NCI-H1436 (cell line): ENCODE measurements around the gene ANAPC15.

Experiments used
- DNase-seq: peaks from one replicate; lab custom pipeline; 2025; lab: John Stamatoyannopoulos, UW

The ANAPC15 gene

GRCh38 chr11:72084965-72085364 is 27.5 kb downstream of the ANAPC15 start:
- no peak for DNase-seq

DNA sequence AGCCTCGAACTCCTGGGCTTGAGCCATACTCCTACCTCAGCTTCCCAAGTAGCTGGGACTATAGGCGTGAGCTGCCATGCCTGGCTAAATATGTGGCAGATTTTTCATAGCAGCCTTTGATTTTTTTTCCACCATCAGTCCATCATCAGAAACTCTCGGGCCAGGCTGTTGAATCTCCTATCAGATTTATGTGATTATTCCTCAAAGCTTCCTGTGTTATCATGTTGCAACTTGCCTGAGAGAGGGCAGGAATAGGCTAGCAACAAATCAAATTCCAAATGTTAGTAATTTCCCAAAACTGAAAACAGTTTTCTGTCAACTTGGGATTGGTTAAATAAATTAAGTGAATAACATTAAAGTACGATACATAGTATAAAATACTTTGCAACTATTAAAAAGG is 28.4 kb downstream of the ANAPC15 start:
- DNase-seq = no peak

GRCh38 chr11:72083414-72083813 is 29.1 kb downstream of the ANAPC15 start:
- no peak for DNase-seq

DNA sequence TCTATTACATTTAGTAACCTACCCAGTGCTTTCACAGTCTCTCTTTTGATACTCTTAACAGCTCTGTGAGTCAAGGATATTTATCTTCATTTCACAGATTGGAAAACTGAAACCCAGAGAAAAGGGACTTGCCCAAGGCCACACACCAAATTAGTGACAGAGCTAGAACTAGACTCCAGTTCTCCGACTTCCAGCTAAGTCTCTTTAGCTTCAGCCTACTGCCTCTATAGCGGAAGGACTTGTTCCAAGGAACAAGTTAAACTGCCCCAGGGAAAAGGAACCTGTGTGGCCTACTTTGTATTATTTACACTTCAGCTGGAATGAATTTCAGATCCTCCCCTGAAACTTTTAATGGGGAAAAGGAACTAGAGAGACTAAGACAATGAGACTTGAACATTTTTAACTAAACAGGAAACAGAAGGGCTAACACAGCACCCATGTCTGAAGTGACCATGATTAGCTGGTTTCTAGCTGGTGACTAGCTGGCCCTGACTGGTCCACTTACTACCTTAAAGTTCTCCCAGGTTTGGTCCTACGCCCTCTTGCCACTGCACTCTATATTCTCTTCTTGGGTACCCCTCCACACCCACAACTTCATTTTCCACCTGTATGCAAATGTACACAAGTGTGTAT is 30.6 kb downstream of the ANAPC15 start:
- DNase-seq = peak; percentile 14

- no peak for DNase-seq
Observed at GRCh38 chr11:72081184-72081644, 31.3 kb downstream of the ANAPC15 start.

DNA sequence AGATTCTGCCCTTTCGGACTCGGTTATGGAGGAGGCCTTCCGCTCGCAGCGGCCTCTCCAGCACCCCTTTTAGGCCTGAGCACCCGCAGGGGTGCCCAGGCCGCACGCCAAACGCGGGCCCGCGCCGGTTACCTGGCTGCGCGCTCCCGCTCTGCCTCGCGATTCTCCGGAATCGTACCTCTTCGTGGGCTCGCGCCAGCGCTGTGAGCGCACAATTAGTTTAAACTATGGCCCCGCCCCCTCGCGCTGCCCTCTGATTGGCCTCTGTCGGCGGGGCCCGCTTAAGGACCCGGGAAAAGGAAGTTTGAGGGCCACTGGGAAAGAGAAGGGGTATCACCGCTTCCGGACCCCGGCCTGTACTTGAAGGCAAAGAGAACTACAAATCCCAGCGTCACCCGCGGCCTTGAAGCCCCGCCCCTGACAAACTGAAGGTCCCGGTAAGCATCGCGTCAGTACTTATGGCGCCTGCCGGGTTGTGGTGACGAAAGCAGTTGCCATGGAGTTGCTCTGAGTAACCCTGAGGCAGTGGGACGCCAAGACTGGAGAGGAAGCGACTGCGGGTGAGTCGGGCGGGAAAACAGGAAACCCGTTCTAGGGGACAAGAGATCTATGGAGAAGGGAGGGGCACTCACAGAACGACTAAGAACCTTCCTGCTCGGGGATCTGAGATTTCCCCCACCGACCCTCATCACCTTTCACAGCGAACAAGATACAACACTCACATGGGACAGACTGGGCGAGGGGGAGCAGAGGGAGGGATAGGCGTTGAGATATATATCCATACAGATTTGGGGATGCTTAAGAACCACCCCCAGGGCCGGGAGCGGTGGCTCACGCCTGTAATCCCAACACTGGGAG is 31.9 kb downstream of the ANAPC15 start, which contains the start of the genes LRRC51 and NUMA1:
Gene LRRC51 (plus strand): TSS at position 525 of the 858 bp plus-strand sequence. CDS start 8,234 bp downstream, outside the sequence.
Gene NUMA1 (minus strand): TSS at position 217 of the 858 bp plus-strand sequence. CDS start 44,599 bp downstream, outside the sequence.
- DNase-seq = peak; percentile 100

DNA sequence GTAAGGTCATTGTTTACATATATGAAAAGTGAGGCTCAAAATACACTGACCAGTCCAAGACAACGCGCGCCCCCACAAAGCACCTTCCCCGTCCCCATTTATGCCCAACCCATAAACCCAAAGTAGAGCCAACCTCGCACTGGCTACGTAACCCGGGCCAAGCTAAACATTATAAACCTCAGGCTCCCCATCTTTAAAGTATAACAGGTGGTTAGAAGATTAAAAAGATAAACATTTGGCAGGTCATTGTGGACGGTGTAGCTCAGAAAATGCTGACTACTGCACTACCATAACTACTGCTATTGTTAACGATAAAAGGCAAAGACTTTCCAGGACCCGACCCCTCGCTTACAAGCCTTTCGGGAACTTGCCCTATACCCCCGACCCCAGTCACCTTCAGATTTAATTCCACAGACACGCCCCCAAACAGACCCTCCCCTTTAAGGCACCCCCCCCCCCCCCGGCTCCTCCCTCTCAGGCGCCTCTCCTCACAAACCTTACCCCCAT is 32.6 kb downstream of the ANAPC15 start:
- no peak for DNase-seq

DNA sequence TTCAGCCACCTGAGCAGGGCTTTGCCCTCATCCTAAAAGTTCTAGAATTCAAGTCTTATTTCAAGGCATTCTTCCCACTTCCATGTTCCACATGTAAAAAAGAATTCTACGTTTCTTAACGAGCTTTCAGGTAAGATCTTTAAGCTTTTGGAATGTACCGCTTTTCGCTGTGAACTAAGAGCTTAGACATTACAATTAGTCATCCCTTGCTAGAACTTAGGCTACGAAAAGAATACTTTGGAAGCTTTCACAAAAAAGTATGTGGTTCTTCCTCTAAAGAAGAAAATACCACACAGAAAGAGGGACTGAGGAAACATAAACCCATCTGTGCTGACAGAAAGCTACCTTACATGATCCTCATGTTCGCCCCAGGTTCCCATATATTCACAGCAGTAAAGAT is 34.0 kb downstream of the ANAPC15 start:
- no peak for DNase-seq

GRCh38 chr11:72075756-72076155 is 36.7 kb downstream of the ANAPC15 start:
- no peak for DNase-seq

- no peak for DNase-seq
Observed at GRCh38 chr11:72075109-72075508, 37.4 kb downstream of the ANAPC15 start.

DNA sequence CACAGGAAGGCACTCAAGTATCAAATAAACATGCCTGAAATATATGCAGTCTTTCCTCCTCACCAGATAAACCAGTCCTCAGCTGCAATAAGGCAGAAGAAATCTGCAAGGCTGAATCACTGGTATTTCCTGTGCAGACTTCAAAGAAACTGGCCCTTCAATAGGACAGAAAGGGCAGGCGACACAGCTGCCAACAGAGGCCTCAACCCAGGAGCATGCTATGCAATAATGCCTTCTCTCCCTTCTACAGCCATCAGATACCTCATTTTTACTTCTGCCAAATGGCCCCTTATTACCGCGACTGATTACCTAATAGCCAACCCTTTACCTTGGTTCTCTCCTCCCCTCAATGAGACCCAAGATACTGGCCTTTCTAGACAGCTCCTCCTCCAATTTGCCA is 40.1 kb downstream of the ANAPC15 start:
- no peak for DNase-seq

DNA sequence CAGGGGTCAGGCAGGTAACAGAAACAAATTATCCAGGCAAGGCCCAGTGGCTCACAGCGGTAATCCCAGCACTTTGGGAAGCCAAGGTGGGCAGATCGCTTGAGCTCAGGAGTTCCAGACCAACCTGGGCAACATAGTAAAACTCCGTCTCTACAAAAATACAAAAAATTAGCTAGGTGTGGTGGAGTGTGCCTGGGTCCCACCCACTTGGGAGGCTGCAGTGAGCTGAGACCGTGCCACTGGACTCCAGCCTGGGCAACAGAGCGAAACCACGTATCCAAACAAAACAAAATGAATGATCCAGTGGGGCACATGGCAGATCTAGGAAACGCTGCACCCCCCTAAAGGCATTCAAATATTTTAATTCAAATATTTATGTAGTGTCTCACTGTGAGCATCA is 42.0 kb downstream of the ANAPC15 start:
- no peak for DNase-seq

GRCh38 chr11:72069787-72070251 is 42.7 kb downstream of the ANAPC15 start:
- no peak for DNase-seq

DNA sequence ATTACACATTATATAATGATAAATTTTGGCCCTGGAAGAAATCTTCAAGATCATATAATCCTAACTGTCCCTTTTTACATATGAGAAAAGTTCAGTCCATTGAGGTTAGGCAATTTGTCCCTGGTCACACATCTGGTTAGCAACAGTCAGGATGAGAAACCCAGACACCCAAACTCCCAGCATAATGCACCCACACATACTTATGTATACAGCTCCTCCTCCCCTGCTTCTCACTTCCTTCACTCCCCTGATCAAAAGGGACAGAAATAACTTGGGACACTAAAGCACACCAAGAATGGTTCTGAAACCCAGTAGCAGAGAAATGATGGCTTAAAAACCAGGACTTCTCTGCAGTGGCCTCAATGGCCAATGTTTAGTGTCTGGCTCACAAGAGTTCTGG is 43.3 kb downstream of the ANAPC15 start:
- DNase-seq = no peak

- DNase-seq = no peak
Observed at GRCh38 chr11:72067676-72068075, 44.8 kb downstream of the ANAPC15 start.

DNA sequence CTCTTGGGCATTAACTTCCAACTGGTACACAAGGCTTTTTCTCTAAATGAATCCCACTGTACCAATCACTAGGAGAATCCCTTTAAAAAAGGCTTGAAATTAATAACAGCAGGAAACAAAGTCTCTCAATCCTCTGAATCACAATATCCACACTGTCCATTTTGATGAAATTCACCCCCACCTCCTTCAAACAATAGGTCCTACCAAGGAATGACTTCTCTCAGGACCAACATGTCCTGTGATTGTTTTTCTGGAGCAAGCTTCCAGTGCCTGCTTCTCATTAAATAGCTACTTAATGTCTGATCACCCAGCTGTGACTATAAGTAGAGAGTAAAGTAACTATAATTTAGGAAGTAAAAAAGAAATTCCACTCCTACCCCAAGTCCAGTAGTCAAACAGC is 45.2 kb downstream of the ANAPC15 start:
- DNase-seq = no peak

DNA sequence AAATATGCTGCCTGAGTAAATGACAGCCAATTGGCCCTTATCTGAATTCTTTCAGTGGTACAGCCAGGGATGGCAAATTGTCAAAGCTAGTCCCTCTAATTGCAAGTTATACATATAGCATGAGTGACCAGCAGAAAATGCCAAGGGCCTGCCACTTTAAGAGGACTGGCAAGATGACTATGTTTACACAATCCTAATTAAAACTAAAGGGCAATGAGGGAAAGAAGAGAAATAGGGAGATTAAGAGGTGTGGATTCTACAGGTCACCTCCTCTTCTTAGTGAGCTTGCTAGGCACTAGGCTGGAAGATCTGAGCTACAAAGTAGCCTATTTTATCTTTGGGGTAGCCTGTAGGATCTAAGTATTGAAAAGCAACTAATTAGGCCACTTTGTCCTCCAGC is 45.6 kb downstream of the ANAPC15 start:
- no peak for DNase-seq

DNA sequence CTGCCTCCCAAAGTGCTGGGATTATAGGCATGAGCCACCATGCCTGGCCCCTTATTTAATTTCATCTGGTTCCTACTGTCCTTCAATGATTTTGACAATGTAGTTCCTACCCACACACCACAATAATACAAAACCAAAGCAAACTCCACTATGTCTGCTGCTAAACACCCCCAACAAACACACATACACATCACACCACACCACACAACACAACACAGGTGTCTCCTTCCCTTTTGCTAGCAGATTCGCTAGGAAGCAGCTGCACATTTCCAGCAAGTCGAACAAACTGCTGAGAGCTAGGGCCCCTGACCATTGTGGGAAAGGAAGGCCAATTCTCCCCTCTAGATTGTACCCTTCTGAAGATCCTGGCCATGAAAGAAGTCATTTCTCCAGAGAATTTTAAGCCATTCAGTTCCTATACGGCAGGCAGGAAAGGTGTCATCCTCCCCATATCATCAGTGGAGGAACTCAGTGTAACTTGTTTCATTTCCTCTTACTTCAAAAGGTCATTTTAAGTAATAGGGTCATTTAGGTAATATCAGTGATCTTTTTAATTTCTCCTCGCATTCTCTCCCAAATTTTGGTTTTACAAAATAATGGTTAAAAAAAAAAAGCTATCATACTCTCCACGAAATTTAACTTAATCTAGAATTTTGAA is 50.6 kb downstream of the ANAPC15 start:
- no peak for DNase-seq
